ENCODE results near the gene DLG1.

DLG1 gene

DNA sequence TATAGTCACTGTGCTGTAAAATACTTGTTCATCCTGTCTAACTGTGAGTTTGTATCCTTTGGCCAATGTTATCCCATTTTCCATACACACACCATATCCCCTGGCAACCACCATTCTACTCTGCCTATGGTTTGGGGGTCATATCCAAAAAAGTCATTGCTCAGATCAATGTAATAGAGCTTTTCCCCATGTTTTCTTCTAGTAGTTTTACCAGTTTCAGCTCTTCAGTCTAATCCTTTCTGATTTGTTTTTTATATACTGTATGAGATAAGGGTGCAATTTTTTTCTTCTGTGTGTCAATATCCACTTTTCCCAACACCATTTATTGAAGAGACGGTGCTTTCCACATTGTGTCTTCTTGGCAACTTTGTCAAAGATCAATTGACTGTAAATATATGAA is 14.0 kb upstream of the DLG1 start:
- DNase-seq = no peak

DNA sequence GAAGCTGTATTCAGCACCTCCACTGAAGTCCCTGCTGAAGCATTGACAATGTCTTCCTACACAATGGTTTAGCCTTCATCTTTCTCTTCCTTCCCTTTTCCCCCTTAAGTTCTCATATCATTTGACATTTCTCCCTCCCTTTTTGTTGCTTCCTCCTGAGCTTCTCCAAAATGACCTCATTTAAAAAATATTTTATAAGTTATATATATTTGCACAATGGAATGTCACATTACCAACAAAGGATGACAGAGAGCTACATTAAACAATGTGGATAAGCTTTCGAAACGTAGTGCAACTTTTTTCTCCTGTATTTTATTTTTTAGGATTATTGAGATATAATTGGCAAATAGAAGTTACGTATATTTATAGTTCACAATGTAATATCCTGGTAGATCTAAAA is 13.2 kb upstream of the DLG1 start:
- DNase-seq = no peak

DNA sequence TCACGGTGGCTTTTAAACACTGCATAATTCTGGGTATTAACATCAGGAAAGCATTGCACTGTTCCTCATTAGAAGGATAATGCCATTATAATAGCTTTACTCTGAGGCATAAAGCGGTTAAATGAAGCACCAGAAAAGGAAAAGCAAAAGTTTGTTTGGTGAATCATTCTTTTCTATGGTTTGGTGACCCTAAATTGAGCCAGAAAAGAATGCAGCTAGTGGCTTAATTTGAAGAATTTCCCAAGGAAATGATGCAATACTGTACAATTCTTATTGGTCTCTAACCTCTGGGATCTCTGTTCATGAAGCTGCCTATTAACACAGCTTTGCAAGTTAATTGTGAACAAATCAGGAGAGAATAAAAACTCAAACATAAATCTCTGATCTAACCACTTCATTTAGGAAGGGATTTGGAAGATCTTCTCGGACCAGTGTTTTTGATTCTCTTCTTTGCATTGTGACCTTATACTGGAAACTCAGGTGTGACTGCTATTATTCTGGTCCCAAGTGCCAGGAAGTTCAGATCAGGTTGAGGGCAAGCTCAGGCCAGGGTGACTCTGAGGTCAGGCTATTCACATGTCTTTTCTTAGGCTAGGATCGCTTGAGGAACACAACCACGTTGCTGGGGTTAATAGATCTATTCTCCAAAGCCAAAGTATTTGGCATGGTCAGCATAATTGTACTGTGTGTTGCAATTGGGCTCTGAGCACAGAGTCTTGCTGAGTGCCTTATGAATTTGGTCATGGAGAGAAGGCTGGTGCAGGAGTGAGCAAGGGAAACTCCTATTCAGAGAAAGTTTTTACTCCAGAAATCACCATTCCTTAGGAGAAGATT is 11.3 kb upstream of the DLG1 start:
- DNase-seq = no peak

DNA sequence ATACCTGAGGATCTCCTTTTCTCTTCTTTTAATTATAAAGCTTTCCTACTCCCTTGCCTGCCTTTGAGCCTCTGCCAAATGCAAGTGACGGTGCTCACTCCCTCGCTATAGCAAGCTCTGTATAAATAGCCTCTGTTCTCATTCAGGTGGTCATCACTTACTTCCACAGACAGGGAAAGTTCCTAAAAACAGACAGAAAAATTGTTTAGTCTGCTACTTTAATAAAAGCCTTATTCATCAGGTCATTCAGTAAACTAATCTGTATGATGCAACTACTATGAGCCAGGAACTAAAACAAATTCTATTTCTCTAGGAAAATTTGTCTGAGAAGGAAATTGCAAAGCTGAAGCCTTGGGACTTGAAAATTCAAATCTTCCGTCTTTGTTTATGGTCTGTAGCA is 10.2 kb upstream of the DLG1 start:
- DNase-seq = no peak

DNA sequence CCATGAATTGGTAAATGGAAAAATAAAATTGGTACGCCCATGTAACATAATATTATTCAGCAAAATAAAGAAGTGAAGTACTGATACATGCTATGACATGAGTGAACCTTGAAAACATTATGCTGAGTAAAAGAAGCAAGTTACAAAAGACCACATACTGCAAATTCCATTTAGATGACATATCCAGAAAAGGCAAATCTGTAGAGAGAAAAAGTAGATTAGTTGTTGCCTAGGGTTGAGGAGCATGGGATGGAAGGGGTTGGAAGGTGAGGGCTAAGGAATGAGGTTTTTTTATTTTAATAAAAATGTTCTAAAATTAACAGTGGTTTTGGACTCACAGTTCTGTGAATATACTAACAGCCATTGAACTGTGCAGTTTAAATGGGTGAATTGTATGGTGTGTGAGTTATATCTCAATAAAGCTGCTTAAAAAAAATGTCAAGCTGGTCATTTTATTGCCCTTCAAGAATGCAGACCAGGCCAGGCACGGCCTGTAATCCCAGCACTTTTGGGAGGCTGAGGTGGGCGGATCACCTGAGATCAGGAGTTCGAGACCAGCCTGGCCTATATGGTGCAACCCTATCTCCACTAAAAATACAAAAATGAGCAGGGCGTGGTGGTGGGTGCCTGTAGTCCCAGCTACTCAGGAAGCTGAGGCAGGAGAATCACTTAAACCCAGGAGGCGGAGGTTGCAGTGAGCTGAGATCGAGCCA is 8.1 kb upstream of the DLG1 start:
- no peak for DNase-seq

DNA sequence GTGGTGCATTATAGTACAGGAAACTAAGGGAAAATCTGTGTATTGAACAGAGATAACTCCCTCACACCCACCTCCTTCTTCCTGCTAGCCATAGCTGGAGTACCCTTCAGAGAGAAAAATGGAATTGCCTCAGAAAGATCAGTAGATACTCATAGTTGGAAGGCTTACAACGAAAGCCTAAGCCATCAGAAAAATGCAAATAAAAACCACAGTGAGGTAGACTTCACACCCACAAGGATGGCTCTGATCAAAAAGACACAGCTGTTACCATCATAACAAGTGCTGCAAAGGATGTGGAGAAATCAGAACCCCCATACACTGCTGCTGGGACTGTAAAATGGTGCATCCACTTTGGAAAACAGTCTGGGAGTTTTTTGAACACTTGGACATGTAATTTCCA is 7.4 kb upstream of the DLG1 start:
- no peak for DNase-seq

DNA sequence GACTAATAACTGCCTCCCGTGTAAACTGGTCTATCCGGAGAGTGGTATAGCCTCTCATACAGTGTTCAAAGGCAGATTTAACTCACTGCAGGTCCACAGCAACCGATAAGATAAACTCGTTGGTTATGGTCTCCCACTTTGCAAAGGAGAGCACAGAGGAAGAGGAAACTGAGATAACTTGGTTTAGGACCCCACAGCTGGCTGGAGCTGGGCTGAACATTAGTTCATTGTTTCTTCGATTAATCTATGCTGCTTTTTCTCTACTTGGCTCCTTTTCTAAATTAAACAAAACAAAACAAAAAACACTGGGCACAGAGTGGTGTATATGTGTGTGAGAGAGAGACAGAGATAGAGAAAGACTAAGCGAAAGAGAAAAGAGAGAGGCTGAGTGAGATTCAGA is 5.0 kb upstream of the DLG1 start:
- DNase-seq = no peak

DNA sequence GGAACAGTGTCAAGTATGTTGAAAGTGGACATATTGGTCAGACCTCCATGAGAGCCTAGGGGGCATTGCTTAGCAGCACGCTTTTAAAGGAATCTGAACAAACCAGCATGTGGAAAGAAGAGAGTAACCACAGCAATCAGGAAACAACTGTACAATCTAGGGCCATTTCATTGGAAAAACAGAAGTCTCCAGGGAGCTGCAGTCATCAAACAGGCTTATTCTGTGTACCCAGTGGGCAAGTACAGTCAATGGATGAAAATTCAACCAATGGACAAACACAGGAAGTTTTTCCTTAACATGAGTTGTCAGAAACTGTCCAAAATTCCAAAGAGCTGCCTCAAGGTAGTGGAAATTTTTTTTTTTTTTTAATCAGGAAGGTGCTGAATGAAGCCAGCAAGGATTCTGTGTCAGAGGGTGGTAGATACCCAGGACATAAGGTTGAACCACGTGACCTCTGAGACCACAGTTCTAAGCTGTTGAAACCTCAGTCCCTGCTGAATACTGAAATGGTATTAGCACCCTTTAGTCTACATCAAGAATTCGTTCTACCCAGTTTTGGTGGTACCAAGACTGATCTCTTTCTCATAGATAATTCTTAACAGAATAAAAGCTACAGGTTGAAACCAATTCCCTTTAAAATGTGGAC is 4.4 kb upstream of the DLG1 start:
- DNase-seq = no peak

DNA sequence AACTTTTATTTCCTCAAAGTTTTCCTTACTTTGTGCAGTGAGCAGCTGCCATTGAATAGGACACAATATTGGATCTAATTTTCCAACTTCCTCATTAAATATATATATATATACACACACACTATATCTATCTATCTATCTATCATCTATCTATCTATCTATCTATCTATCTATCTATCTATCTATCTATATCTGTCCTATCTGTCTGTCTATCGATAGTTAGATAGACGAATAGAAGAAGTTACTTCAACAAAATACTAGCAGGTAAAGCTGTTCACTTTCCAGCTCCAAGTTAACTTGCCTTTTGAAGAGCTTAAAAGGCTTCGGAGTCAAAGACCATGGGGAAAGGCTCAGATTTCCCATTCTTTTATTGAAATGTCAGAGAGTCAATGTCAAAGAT is 3.6 kb upstream of the DLG1 start:
- no peak for DNase-seq

DNA sequence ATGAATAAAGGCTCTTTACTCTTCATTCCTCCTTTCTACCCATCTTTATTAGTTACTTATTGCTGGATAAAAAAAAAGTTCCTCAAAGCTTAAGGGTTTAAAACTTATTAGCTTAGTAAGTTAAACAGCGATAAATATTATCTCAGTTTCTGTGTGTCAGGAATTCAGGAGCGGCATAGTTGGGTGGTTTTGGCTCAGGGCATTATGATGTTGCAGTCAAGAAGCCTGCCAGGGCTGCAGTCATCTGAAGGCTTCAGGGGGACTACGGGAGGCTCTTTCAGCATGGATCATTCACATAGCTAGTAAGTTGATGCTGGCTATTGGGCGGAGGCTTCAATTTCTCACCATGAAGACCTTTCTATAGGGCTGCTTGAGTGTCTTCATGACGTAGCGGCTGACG is 1.9 kb upstream of the DLG1 start:
- DNase-seq = no peak

DNA sequence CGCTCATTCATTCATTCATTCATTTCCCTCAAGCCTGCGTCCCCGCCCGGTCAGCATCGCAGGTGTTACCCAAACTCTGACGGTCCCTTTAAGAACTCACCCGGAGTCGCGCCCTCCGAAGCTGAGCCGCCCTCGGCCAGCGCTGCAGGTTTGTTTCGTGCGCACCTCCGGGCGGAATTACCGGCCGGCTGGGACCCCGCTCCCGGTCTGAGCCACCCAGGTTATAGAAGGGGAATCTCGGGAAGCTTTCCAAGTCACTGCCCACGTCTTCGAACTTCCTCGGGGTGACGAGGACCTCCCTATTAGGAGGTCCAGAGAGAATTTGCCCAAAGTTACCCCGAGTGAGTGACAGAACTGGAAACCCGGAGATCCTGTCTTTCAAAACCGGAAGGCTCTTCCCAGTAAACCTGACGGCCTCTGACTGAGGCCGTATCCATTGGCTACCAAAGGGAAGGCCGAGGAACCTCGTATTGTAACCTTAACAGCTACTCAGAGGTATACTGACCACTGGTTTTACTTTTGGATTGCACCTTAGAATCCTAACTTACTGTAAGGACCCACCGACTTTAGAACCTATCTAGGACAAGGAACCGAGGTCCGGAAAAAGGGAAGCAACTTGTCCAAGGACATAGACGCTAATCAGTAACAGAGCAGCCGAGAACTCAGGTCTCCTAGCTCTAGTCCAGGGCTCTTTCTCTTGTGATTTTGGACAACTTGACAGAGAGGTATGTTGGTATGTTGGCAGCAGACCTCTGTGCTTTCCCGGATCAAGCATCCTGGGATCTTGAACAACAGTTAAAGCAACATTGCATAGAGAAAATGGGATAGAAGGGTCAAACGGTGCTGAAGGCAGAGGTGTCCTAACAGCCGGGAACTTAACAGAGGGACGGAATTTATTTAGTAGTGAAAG is 788 bp upstream of the DLG1 start:
- DNase-seq = peak; percentile 73

DNA sequence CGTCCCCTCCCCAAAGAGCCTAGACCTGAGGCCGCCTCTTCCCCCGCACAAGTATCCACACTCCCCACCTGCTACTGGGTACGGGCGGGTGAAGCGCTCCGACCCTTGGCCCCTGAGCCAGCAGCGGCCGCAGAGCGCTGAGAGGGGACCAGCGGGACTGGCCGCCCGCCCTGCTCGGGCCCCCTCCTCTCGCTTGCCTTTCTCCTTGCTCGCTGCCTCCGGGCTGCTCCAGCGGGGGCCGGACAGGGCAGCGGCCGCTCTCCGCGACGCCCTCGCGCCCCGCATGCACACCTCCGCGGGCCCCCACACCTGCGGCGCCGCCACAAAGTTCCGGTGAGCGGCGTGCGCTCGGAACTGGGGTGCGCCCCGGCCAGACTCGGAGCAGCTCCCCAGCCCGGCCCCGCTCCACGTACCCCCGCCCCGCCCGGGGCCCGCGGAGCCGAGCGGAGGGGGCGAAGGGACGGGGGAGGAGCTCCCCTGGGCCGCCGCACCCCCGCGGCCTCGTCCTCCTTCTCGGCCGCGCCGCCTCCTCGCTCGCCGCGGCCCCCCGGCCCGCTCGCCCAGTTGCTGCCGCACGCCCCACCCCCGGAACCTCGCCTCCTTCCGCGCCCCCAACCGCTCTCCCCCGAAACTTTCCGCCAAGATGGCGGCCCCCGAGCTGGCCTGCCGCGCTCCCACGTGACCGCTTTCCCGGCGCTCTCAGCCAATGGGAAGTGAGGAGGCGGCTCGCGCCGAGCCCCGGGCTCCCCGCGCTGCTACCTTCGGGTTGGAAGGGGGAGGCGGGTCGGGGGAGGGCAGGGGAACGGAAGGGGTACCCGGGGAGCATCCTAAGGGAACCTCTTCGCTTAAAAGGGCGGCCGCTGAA is 704 bp downstream of the DLG1 start:
- peak; percentile 98 for DNase-seq

DNA sequence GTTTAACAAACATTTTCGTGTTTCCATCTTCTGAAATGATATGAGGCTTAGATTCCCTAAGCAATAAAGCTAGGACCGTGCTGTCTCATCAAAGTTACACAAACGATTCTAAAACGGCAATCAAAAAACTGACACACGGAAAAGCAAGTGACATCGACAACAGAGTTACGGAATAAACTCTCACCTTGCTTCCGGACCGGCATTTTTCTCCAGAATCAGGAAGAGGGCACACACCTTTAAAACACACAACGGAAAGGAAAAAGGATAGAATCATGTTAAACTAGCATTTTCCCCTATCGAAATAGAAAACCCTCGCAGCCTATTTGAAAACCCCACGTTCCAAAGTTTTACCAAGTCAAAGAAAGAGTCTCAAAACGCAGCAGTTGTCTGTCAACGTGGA is 1.4 kb downstream of the DLG1 start:
- peak; percentile 29 for DNase-seq

DNA sequence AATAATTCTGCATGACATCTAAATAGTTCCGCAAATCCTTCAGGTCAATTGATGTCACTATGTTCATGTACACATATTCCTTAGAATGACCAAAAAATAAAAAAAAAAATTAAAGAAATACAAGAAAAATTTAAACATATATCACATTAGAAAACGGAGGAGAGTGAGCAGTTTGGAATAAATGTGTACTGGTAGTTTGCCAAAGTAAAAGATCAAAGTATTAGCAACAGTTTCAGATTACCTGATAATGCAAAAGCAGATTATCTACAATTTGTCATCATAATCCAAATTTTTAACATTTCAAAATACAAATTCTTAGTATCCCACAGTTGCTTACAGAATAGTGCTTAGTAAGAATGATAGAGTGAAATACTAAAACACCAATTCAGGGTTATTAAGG is 1.9 kb downstream of the DLG1 start:
- no peak for DNase-seq

DNA sequence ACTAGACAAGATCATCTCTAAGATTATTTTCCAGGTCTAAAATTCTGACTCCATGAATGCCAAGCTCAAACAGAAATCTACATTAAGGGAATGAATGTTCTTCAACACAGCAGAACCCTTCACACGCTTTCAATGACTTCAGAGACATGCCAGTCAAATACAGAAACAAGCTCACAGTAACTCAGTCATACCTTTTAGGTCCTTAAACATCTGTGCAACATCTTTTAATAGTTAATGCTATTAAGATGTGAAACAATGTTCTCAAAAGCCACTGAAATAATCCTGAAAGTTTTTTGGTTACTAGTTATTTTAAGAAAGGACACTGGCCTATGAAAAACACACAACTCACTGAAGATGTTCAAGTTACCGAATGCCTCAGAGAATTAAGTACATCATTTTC is 2.5 kb downstream of the DLG1 start:
- DNase-seq = no peak

DNA sequence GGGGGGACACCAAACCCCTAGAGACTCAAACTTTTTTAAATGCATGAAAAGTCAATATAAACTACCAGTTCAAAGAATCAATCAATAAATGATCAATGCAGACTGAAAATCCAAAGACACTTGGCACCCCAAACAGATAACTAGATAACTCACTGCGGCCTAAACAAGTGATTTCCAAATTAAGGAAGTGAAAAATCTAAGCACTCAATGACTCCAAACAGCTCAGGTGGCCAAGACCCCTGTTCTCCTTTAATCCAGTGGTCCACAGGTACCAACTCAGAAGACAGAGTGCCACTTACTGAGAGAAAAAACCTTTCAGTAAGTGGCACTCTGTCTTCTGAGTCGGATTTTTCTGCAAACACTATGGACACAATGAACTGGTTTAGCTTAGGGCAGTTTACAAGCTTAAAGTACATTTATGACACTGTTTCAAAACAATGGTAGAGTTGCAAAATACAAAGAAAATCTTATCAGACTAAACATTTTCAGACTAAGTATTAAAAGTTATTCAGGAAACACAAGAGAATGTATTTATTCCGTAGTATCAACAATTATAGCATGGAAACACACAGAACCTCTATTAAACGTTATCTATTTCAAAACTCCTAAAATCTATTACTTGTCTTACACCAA is 4.7 kb downstream of the DLG1 start:
- DNase-seq = no peak

DNA sequence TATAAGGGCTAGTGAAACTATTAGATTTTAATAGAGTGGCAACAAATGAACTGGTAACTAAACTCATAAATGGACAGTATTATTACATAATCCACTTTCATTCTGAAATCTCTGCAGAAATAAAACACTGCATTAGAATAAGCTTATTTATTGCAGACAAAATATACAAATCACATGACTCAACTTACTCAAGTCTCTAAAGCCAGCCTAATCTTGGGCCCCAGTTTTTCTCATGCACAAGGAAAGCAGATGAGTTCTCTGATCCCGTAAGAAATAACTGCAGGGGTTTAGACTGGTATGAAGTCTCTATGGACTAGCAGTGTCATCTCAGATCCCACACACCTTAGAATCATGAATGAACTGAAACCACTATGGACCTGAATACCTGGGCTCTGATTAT is 5.8 kb downstream of the DLG1 start:
- no peak for DNase-seq

DNA sequence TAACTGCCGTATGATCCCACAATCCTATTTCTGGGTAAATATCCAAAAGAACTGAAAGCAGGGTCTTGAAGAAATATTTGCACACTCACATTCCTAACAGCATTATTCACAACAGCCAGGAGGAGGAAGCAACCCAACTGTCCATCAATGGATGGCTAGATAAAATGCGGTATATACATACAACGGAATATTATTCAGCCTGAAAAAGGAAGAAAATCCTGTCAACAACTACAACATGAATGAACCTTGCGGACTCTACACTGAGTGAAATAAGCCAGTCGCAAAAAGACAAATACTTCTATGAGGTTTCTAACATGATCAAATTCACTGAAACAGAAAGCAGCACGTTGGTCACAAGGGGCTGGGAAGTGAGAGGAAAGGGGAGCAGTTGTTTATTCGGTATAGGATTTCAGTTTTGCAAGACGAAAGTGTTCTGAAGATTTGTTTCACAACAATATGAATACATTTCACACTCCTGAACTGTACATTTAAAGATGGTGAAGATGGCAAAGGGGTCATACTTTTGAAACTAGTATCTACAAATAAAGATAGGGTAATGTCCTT is 6.2 kb downstream of the DLG1 start:
- no peak for DNase-seq

DNA sequence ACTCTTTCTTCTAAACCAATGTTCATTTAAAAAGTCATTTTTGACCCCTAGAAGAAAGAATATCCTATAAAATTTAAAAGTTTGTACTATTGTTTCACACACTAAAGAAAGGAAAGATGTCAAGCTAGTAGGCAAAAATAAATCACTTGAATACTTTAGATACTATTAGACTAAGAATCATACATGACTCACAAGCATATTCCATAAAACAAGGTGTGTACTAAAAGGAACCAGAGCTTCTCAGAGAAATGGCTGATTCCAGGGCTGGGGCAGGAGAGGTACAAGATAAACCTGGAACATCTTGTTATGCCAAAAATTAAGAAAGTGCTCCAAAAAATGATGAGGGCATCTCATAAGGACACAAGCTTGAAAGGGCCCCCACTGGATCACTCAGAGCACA is 8.7 kb downstream of the DLG1 start:
- no peak for DNase-seq

DNA sequence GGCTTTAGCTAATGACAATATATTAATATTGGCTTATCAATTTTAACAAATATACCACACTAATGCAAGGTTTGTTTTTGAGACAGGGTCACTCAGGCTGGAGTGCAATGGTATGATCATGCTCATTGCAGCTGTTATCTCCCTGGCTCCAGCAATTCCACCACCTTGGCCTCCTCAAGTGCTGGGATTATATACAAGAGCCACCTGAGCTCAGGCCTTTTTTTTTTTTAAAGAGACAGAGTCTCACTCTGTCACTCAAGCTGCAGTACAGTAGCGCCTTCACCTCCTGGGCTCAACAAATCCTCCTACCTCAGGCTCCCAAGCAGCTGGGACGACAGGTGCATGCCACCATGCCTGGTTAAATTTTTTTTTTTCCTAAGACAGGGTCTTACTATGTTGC is 11.7 kb downstream of the DLG1 start:
- no peak for DNase-seq

DNA sequence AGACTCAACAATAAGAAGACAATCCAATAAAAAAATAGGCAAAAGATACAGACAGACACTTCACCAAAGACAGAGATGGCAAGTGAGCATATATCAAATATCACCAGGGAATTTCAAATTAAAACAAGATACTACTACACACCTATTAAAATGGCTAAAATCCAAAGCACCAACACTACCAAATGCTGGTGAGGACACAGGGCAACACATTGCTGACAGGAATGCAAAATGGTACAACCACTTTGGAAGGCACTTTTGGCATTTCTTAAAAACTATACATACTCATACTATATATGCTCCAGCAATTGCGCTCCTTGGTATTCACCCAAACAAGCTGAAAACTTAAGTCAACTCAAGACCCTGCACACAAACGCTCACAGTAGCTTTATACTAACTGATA is 12.9 kb downstream of the DLG1 start:
- no peak for DNase-seq
